Pancreas (tissue), 10 donors: ENCODE measurements around the gene PRTFDC1. TPM values are rescaled to one million over a fixed set of nuclear protein-coding genes. Genes with fewer than 3 reads are reported as not detected.

ENCODE experiments used
- ATAC-seq, 4 donors: fragments of 200-7000 bp; cut with Tn5 transposase; one replicate each; pipeline versions ENCODE4 v1.8.0 to v1.9.1; 2020; ENCODE audit warnings: mild to moderate bottlenecking in 4 of 4, moderate library complexity in 4 of 4
- DNase-seq, 6 donors: peaks; one replicate each; pipeline ENCODE4 v3.0.0-alpha.2; 2020
- FAIRE-seq: peaks from 2 replicates; lab custom pipeline; 2012; peaks lifted over from hg19 to GRCh38; lab: Jason Lieb, UNC
- H3K27ac ChIP-seq, 4 donors: fragments of 200-600 bp; sonication (generic); 1 replicate in 3 of 4; 2 replicates in 1 of 4; pipeline versions ENCODE4 v1.5.0 to v1.8.0; 2020
- H3K27me3 ChIP-seq, 4 donors: fragments of 200-600 bp; one replicate each; pipeline ENCODE4 v1.8.0; 2021
- H3K36me3 ChIP-seq, 3 donors: fragments of 200-600 bp; sonication (generic) in 1 of 3; one replicate each; pipeline versions ENCODE4 v1.5.0 to v1.8.0; 2020 to 2021
- H3K4me1 ChIP-seq, 3 donors: fragments of 200-600 bp; one replicate each; pipeline ENCODE4 v1.8.0; 2021
- H3K4me3 ChIP-seq, 4 donors: fragments of 200-600 bp; sonication (generic) in 2 of 4; one replicate each; pipeline versions ENCODE4 v1.5.0 to v1.8.0; 2020 to 2021
- H3K9me3 ChIP-seq, 4 donors: fragments of 200-600 bp; one replicate each; pipeline ENCODE4 v1.8.0; 2021
- WGBS, 2 donors: extraction: QIAGEN DNeasy Blood & Tissue Kit; methylation state at CpG; one replicate each; pipeline ENCODE4 v1.1.7; 2013; 5-methylcytosine and 5-hydroxymethylcytosine counted together
- intact Hi-C, 3 donors: fragments of 100-400 bp; cut with DNase I; formaldehyde crosslinking; loops; one replicate each; pipeline versions ENCODE4 v1.11.1 to v1.14.2; 2022
- polyA plus RNA-seq, 2 donors: library from polyadenylated mRNA; stranded (reverse); fragments of 200-250 nt; gene quantifications; one replicate each; pipeline ENCODE4 v1.2.3, GENCODE V29; 2013
- total RNA-seq, 6 donors: library from RNA; stranded (reverse); fragmentation: NEBNext Ultra II Directional in 4 of 6; extraction: Animal tissue kit (Norgen Biotek cat#: 25700) in 4 of 6; gene quantifications; one replicate each; pipeline versions ENCODE4 v1.2.1 to v1.2.4, GENCODE V29; 2021 to 2023
- TF ChIP-seq, protein P1 (sequence below), 4 donors: fragments of 200-600 bp; sonication (generic) in 3 of 4; IDR thresholded peaks; one replicate each; pipeline versions ENCODE4 v1.5.0 to v1.8.0; 2021; ENCODE audit warnings: antibody characterized with exemption in 4 of 4
- donor health status: healthy with polysubstance abuse.
- donor health status: DM: no; HTN: no; CAD: no; lungs with moderate emphysema.
- donor health status: DM: no; HTN: no; CAD: no.
- donor health status: control.
- donor health status: control.
- donor health status: Bipolar disorder and iron deficiency.
- donor health status: DM: yes; HTN: yes; CAD: no.
- donor health status: DM: no; HTN: no; CAD: no.
- donor health status: DM: no; HTN: no; CAD: no.
- donor health status: DM: yes; HTN: yes; CAD: no.

PRTFDC1 gene
- total and polyA plus RNA-seq, 8 donors, result 1.7 to 6.1 (median 2.8) TPM

DNA sequence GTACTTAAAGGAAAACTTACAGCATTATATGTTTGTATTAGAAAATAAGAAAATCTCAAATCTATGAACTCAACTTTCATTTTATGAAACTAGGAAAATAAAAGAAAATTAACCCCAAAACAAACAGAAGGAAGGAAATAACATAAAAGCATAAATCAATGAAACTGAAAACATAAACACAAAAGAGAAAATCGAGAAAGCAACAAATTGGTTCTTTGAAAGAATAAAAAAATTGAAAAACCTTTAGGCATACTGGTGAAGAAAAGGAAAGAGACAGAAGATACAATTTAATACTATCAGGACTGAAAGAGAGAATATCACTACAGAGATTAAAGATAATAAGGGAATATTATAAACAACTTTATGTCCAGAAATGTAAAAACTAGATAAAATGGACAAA is 21.2 kb downstream of the PRTFDC1 start:
- peak; percentile 89 for FAIRE-seq
- 87 to 95% methylated on average over 1 of the region's 1 CpG for WGBS, 2 donors
- no peak for DNase-seq
- no peaks in the 10 kb centered on the region for H3K27me3 ChIP-seq
- no peak overlapping the region for H3K27ac ChIP-seq
- H3K4me3 ChIP-seq, result no peak overlapping the region
- intact Hi-C loops, result no loop called here
- TF ChIP-seq, protein P1, sequence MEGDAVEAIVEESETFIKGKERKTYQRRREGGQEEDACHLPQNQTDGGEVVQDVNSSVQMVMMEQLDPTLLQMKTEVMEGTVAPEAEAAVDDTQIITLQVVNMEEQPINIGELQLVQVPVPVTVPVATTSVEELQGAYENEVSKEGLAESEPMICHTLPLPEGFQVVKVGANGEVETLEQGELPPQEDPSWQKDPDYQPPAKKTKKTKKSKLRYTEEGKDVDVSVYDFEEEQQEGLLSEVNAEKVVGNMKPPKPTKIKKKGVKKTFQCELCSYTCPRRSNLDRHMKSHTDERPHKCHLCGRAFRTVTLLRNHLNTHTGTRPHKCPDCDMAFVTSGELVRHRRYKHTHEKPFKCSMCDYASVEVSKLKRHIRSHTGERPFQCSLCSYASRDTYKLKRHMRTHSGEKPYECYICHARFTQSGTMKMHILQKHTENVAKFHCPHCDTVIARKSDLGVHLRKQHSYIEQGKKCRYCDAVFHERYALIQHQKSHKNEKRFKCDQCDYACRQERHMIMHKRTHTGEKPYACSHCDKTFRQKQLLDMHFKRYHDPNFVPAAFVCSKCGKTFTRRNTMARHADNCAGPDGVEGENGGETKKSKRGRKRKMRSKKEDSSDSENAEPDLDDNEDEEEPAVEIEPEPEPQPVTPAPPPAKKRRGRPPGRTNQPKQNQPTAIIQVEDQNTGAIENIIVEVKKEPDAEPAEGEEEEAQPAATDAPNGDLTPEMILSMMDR (IDR thresholded peaks at IDR 0.05), result no peak
- H3K4me1 ChIP-seq, result no peaks in the 10 kb centered on the region
- no peaks in the 10 kb centered on the region for H3K36me3 ChIP-seq
- no peak for ATAC-seq
- no peaks in the 10 kb centered on the region for H3K9me3 ChIP-seq

DNA sequence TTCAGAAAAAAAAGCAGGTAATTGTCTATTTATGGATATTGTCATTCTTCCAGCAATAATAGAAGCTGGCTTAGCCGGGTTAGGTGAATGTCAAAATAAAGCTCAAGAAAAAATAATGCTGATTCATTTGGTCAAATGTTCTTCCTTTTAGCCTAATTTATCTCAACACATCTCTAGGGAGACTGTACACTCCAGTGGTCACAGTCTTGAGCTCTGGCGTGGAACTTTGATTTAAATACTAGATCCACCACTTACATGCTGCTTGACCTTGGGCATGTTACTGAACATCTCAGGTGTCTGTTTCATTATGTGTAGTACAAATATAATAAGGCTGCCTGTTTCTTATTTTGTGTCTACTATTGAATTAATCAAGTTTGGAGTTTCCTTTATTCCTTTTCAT is 22.0 kb downstream of the PRTFDC1 start:
- no peak overlapping the region for H3K27ac ChIP-seq

DNA sequence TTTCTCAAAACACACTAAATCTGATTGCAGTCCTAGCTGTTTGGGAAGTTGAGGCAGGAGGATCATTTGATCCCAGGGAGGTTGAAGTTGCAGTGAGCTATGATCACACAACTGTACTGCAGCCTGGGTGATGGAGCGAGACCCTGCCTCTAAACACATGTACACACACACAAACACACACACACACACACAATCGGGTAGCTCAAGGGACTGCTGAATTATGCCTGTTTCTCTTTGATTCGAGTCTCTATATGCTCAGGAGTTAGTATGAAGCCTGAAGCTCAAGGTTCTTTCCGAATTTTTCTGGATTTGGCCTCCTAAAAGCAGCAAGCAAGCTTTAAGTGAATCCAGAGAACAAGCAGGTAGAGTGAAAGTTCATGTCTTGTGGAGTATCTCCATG is 22.5 kb downstream of the PRTFDC1 start:
- Histone ChIP-seq H3K4me1 (no peaks in the 10 kb centered on the region), H3K27me3 (no peaks in the 10 kb centered on the region), H3K27ac (no peak overlapping the region), H3K4me3 (no peak overlapping the region), H3K36me3 (no peaks in the 10 kb centered on the region), H3K9me3 (no peaks in the 10 kb centered on the region)
- TF ChIP-seq, protein P1 (IDR thresholded peaks at IDR 0.05), result no peak
- WGBS, 2 donors, result 83 to 86% methylated on average over 4 of the region's 4 CpGs
- intact Hi-C loops, result no loop called here
- no peak for DNase-seq
- FAIRE-seq, result no peak
- ATAC-seq, result no peak

More for the DNA sequence above, 22.0 kb downstream of the PRTFDC1 start:
- no peaks in the 10 kb centered on the region for H3K27me3 ChIP-seq
- DNase-seq, result no peak
- TF ChIP-seq, protein P1 (IDR thresholded peaks at IDR 0.05), result no peak
- H3K36me3 ChIP-seq, result no peaks in the 10 kb centered on the region
- no peaks in the 10 kb centered on the region for H3K9me3 ChIP-seq
- WGBS, 2 donors, result 86 to 87% methylated on average over 2 of the region's 2 CpGs
- H3K4me3 ChIP-seq, result no peak overlapping the region
- no peak for ATAC-seq
- intact Hi-C loops, result no loop called here
- no peaks in the 10 kb centered on the region for H3K4me1 ChIP-seq
- no peak for FAIRE-seq

DNA sequence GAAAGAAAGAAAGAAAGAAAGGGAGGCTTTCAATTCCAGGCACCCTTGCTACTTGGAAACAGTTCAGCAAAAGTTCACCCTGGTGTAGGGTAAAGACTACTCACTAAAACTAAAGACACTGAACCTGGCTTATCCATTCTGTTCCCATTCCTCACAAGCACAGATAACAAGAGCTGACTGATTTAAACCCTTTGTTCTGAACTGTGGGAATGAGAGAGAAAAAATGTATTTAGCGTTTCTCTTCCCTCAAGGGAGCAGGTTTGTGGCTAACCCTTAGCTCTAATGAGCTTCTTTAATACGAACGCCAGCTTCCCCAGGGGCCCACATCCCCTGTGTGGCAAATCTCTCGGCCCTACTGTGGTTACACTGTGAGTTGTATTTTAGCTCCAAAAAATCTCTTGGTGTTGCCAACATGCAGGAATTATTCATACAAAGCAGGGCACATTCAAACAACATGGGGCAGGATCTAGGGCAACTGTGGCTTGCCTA is 23.3 kb downstream of the PRTFDC1 start:
- H3K36me3 ChIP-seq, result no peaks in the 10 kb centered on the region
- DNase-seq (no peak), ATAC-seq (no peak), FAIRE-seq (no peak)
- H3K4me3 ChIP-seq, result no peak overlapping the region
- no peaks in the 10 kb centered on the region for H3K9me3 ChIP-seq
- H3K27me3 ChIP-seq, result no peaks in the 10 kb centered on the region
- H3K4me1 ChIP-seq, result no peaks in the 10 kb centered on the region
- TF ChIP-seq, protein P1 (IDR thresholded peaks at IDR 0.05), result no peak
- no peak overlapping the region for H3K27ac ChIP-seq
- intact Hi-C loops, result no loop called here
- 85 to 90% methylated on average over 4 of the region's 4 CpGs for WGBS, 2 donors

DNA sequence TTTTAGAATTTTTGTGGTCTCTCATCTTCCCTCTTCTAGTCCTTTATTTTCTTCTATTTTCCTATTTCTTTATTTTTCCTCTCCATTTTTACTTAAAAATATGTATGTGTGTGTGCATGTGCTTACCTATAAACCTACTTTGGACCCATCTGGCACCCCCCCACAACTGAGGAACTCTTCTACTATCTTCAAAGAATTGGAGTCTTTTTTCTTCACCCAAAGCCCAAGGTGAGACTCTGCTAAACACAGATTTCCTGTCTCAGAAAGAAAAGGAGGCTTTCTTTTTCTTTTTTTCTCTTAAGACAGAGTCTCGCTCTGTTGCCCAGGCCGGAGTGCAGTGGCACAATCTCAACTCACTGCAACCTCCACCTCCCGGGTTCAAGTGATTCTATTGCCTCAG is 24.2 kb downstream of the PRTFDC1 start:
- intact Hi-C loops, result no loop called here
- DNase-seq (no peak), FAIRE-seq (no peak), ATAC-seq (no peak)
- WGBS, 2 donors, result 97 to 98% methylated on average over 3 of the region's 3 CpGs
- no peaks in the 10 kb centered on the region for H3K27me3 ChIP-seq
- H3K4me1 ChIP-seq, result no peaks in the 10 kb centered on the region
- no peaks in the 10 kb centered on the region for H3K36me3 ChIP-seq
- H3K4me3 ChIP-seq, result no peak overlapping the region
- H3K27ac ChIP-seq, result no peak overlapping the region
- no peaks in the 10 kb centered on the region for H3K9me3 ChIP-seq
- TF ChIP-seq, protein P1 (IDR thresholded peaks at IDR 0.05), result no peak
